Ishikawa (cell line): ENCODE measurements around the gene CACNA1A.

Source experiments
- CEBPB ChIP-seq: IDR thresholded peaks from 2 replicates; pipeline ENCODE4 v1.6.1; 2012
- CREB1 ChIP-seq: IDR thresholded peaks from 2 replicates; pipeline ENCODE4 v1.6.1; 2012; ENCODE audit warnings: low read depth
- EGR1 ChIP-seq: IDR thresholded peaks from 2 replicates; pipeline ENCODE4 v1.6.1; 2012
- EP300 ChIP-seq: IDR thresholded peaks from 2 replicates; pipeline ENCODE4 v1.6.1; 2012; ENCODE audit warnings: borderline replicate concordance
- FOXM1 ChIP-seq: IDR thresholded peaks from 2 replicates; pipeline ENCODE4 v1.6.1; 2012; ENCODE audit warnings: low read depth, borderline replicate concordance
- MAX ChIP-seq: IDR thresholded peaks from 2 replicates; pipeline ENCODE4 v1.6.1; 2012
- NFIC ChIP-seq: IDR thresholded peaks from 2 replicates; pipeline ENCODE4 v1.6.1; 2012
- RAD21 ChIP-seq: IDR thresholded peaks from 2 replicates; pipeline ENCODE4 v1.6.1; 2012; ENCODE audit warnings: low read depth
- REST ChIP-seq: IDR thresholded peaks from 2 replicates; pipeline ENCODE4 v1.6.1; 2012; ENCODE audit warnings: low read depth, mild to moderate bottlenecking
- TAF1 ChIP-seq: IDR thresholded peaks from 2 replicates; pipeline ENCODE4 v1.6.1; 2012; ENCODE audit warnings: low read depth, mild to moderate bottlenecking
- TCF12 ChIP-seq: IDR thresholded peaks from 2 replicates; pipeline ENCODE4 v1.6.1; 2012; ENCODE audit warnings: low read depth
- TEAD4 ChIP-seq: IDR thresholded peaks from 2 replicates; pipeline ENCODE4 v1.6.1; 2012
- USF1 ChIP-seq: IDR thresholded peaks from 2 replicates; pipeline ENCODE4 v1.6.1; 2012
- YY1 ChIP-seq: IDR thresholded peaks from 2 replicates; pipeline ENCODE4 v1.6.1; 2012; ENCODE audit warnings: low read depth
- ZBTB7A ChIP-seq: IDR thresholded peaks from 2 replicates; pipeline ENCODE4 v1.6.1; 2012; ENCODE audit warnings: low read depth

The CACNA1A gene

GRCh38 chr19:13530720-13531119 lies 24.4 kb upstream of the CACNA1A start:
- no peak for TF ChIP-seq MAX
- no peak for TF ChIP-seq CREB1
- no peak for TF ChIP-seq YY1
- no peak for TF ChIP-seq TAF1
- TF ChIP-seq EGR1: no peak
- no peak for TF ChIP-seq RAD21
- TF ChIP-seq USF1: no peak
- no peak for TF ChIP-seq FOXM1
- TF ChIP-seq NFIC: no peak
- TF ChIP-seq CEBPB: no peak
- TF ChIP-seq ZBTB7A: no peak
- no peak for TF ChIP-seq EP300
- TF ChIP-seq REST: no peak

DNA sequence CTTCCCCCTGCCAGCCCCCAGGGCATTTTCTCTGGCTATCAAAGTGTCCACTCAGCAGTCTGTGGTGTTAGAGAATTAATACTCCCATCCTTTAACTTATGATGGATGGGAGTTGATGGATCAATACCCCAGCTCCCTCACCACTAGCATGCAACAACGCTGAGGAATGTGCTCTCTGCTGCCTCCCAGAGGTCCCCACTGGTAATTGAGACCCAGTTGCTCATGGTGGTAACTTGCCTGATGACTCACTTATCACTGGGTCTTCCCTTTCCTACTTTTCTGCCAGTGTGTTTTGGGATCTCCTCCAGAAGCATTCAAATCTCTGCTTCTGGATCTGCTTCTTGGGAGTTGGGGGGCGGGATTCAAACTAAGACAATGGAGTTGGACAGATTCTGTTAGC lies 20.3 kb upstream of the CACNA1A start:
- TF ChIP-seq CREB1 (no peak), TEAD4 (0 out of 2 replicates have a peak, but pooled peaks have one; percentile 25)

GRCh38 chr19:13521066-13521465 lies 14.8 kb upstream of the CACNA1A start:
- TF ChIP-seq ZBTB7A: no peak
- no peak for TF ChIP-seq FOXM1
- no peak for TF ChIP-seq TAF1
- TF ChIP-seq RAD21: no peak
- TF ChIP-seq TCF12: no peak
- no peak for TF ChIP-seq REST
- no peak for TF ChIP-seq EP300
- TF ChIP-seq CREB1: no peak
- TF ChIP-seq TEAD4: no peak

GRCh38 chr19:13511947-13512346 lies 5.7 kb upstream of the CACNA1A start:
- TF ChIP-seq TEAD4 (no peak), TCF12 (no peak), RAD21 (no peak), USF1 (no peak), CREB1 (no peak), FOXM1 (no peak), ZBTB7A (no peak), NFIC (no peak)

- TF ChIP-seq MAX (no peak), TAF1 (no peak), EGR1 (no peak), FOXM1 (no peak), CREB1 (no peak), REST (no peak)
These were observed 853 bp upstream of the CACNA1A start for GRCh38 chr19:13507053-13507611.
